ENCODE results near the gene NID2.

Gene NID2

GRCh38 chr14:52054678-52055077 lies 14.2 kb downstream of the NID2 start:
- no peak for TF ChIP-seq USF1 (IDR thresholded peaks at IDR 0.05)
- no peak for TF ChIP-seq TCF12 (IDR thresholded peaks at IDR 0.05; ENCODE audit: low read depth)
- TF ChIP-seq FOXM1 (IDR thresholded peaks at IDR 0.05; ENCODE audit: borderline replicate concordance, low read depth), result no peak
- no peak for TF ChIP-seq ZBTB7A (IDR thresholded peaks at IDR 0.05; ENCODE audit: low read depth)
- no peak for TF ChIP-seq TEAD4 (IDR thresholded peaks at IDR 0.05)
- no peak for TF ChIP-seq NFIC (IDR thresholded peaks at IDR 0.05)
- no peak for TF ChIP-seq CREB1 (IDR thresholded peaks at IDR 0.05; ENCODE audit: low read depth)
- TF ChIP-seq EGR1 (IDR thresholded peaks at IDR 0.05), result no peak
- TF ChIP-seq MAX (IDR thresholded peaks at IDR 0.05), result no peak
- TF ChIP-seq REST (IDR thresholded peaks at IDR 0.05; ENCODE audit: low read depth), result no peak
- no peak for TF ChIP-seq EP300 (IDR thresholded peaks at IDR 0.05; ENCODE audit: borderline replicate concordance)
- no peak for TF ChIP-seq CEBPB (IDR thresholded peaks at IDR 0.05)
- TF ChIP-seq TAF1 (IDR thresholded peaks at IDR 0.05; ENCODE audit: low read depth), result no peak
- no peak for TF ChIP-seq YY1 (IDR thresholded peaks at IDR 0.05; ENCODE audit: low read depth)

- no peak for TF ChIP-seq RAD21 (IDR thresholded peaks at IDR 0.05; ENCODE audit: low read depth)
- TF ChIP-seq YY1 (IDR thresholded peaks at IDR 0.05; ENCODE audit: low read depth), result no peak
- no peak for TF ChIP-seq TEAD4 (IDR thresholded peaks at IDR 0.05)
- TF ChIP-seq ZBTB7A (IDR thresholded peaks at IDR 0.05; ENCODE audit: low read depth), result no peak
- no peak for TF ChIP-seq REST (IDR thresholded peaks at IDR 0.05; ENCODE audit: low read depth)
- no peak for TF ChIP-seq TCF12 (IDR thresholded peaks at IDR 0.05; ENCODE audit: low read depth)
- TF ChIP-seq EGR1 (IDR thresholded peaks at IDR 0.05), result no peak
- no peak for TF ChIP-seq EP300 (IDR thresholded peaks at IDR 0.05; ENCODE audit: borderline replicate concordance)
- no peak for TF ChIP-seq CREB1 (IDR thresholded peaks at IDR 0.05; ENCODE audit: low read depth)
- no peak for TF ChIP-seq USF1 (IDR thresholded peaks at IDR 0.05)
- TF ChIP-seq FOXM1 (IDR thresholded peaks at IDR 0.05; ENCODE audit: borderline replicate concordance, low read depth), result no peak
- no peak for TF ChIP-seq MAX (IDR thresholded peaks at IDR 0.05)
- no peak for TF ChIP-seq CEBPB (IDR thresholded peaks at IDR 0.05)
- no peak for TF ChIP-seq TAF1 (IDR thresholded peaks at IDR 0.05; ENCODE audit: low read depth)
- TF ChIP-seq NFIC (IDR thresholded peaks at IDR 0.05), result no peak
These were observed 15.8 kb downstream of the NID2 start for GRCh38 chr14:52053044-52053443.

- no peak for TF ChIP-seq EP300 (IDR thresholded peaks at IDR 0.05; ENCODE audit: borderline replicate concordance)
- no peak for TF ChIP-seq YY1 (IDR thresholded peaks at IDR 0.05; ENCODE audit: low read depth)
- no peak for TF ChIP-seq RAD21 (IDR thresholded peaks at IDR 0.05; ENCODE audit: low read depth)
- no peak for TF ChIP-seq REST (IDR thresholded peaks at IDR 0.05; ENCODE audit: low read depth)
- no peak for TF ChIP-seq ZBTB7A (IDR thresholded peaks at IDR 0.05; ENCODE audit: low read depth)
- TF ChIP-seq TAF1 (IDR thresholded peaks at IDR 0.05; ENCODE audit: low read depth), result no peak
- TF ChIP-seq TEAD4 (IDR thresholded peaks at IDR 0.05), result no peak
- no peak for TF ChIP-seq MAX (IDR thresholded peaks at IDR 0.05)
- TF ChIP-seq TCF12 (IDR thresholded peaks at IDR 0.05; ENCODE audit: low read depth), result no peak
- TF ChIP-seq USF1 (IDR thresholded peaks at IDR 0.05), result no peak
These were observed 16.4 kb downstream of the NID2 start for GRCh38 chr14:52052288-52052943.

Measured in Ishikawa (cell line).